K562 (cell line): Measurements from ENCODE around the gene NTSR1. TPM values are rescaled to one million over a fixed set of nuclear protein-coding genes. Genes with fewer than 3 reads are reported as not detected.

Experiments used
- ATAC-seq: fragments of 200-7000 bp; cut with Tn5 transposase; 3 replicates; pipeline ENCODE4 v1.9.1; 2020; ENCODE audit warnings: moderate library complexity
- BruUV-seq: library from RNA; stranded (reverse); fragments of 400-500 nt; replicated peaks from 2 replicates; lab custom pipeline; 2021; lab: Mats Ljungman, UMichigan
- CTCF ChIA-PET: fragments of 300-600 bp; formaldehyde crosslinking; extraction: SDS; loops from one replicate; lab custom pipeline; 2021; ENCODE audit warnings: low intra/inter-chr PET ratio; lab: Yijun Ruan, JAX
- POLR2A ChIA-PET: fragments of 300-600, 350-650 bp; sonication (Branson Sonifier 250); formaldehyde crosslinking; extraction: SDS; loops from one replicate; lab custom pipeline; 2021; ENCODE audit warnings: antibody characterized with exemption, inconsistent platforms; lab: Yijun Ruan, JAX
- DNase-seq, 4 experiments: peaks; one replicate each; pipeline versions ENCODE4 v3.0.0 to v3.0.0-alpha.2; 2011 to 2018; ENCODE audit warnings: low spot score in 3 of 4, mixed read lengths in 3 of 4; ENCODE audit errors: extremely low read depth in 1 of 4
- FAIRE-seq: peaks from 2 replicates; lab custom pipeline; 2011; peaks lifted over from hg19 to GRCh38; lab: Jason Lieb, UNC
- H2AFZ ChIP-seq: 2 replicates; pipeline ENCODE4 v1.6.0; 2011; ENCODE audit warnings: low read depth, low read length, control low read depth, inconsistent platforms
- H3K27ac ChIP-seq: fragments of 200-600 bp; 3 replicates; pipeline ENCODE4 v1.8.0; 2011; ENCODE audit warnings: low read depth, mild to moderate bottlenecking, control low read depth, inconsistent platforms, low read length, moderate library complexity, mixed read lengths; ENCODE audit errors: extremely low read depth
- H3K27me3 ChIP-seq, 2 experiments: fragments of 300-600 bp in 1 of 2; 2 replicates in 1 of 2; 3 replicates in 1 of 2; pipeline versions ENCODE4 v1.6.0 to v1.8.0; 2011; ENCODE audit warnings: inconsistent platforms in 2 of 2, low read length in 2 of 2, mild to moderate bottlenecking in 1 of 2, mixed read lengths in 1 of 2, moderate library complexity in 1 of 2; ENCODE audit not compliant: control insufficient read depth in 2 of 2, insufficient read depth in 2 of 2
- H3K36me3 ChIP-seq: fragments of 300-600 bp; 3 replicates; pipeline ENCODE4 v1.8.0; 2011; ENCODE audit warnings: mild to moderate bottlenecking, low read length, inconsistent platforms; ENCODE audit not compliant: control insufficient read depth, insufficient read depth
- H3K4me1 ChIP-seq, 2 experiments: fragments of 200-600 bp in 1 of 2; replicated peaks in 1 of 2; 2 replicates in 1 of 2; 3 replicates in 1 of 2; pipeline versions ENCODE4 v1.5.1 to v1.8.0; 2011; ENCODE audit warnings: inconsistent platforms in 2 of 2, low read length in 2 of 2, mild to moderate bottlenecking in 1 of 2, mixed read lengths in 1 of 2, moderate library complexity in 1 of 2; ENCODE audit not compliant: control insufficient read depth in 2 of 2, insufficient read depth in 2 of 2
- H3K4me2 ChIP-seq: 2 replicates; pipeline ENCODE4 v1.6.1; 2011; ENCODE audit warnings: low read length, control low read depth, inconsistent platforms, mixed read lengths; ENCODE audit not compliant: insufficient read depth
- H3K4me3 ChIP-seq: fragments of 200-600 bp; sonication (generic), shearing (Covaris generic); 2 replicates; pipeline ENCODE4 v1.5.1; 2016; ENCODE audit warnings: control low read depth, inconsistent platforms
- H3K79me2 ChIP-seq: fragments of 200-600 bp; 3 replicates; pipeline ENCODE4 v1.8.0; 2011; ENCODE audit warnings: low read length, inconsistent platforms; ENCODE audit not compliant: control insufficient read depth, insufficient read depth
- H3K9ac ChIP-seq, 2 experiments: 2 replicates each; pipeline versions ENCODE4 v1.6.0 to v1.6.1; 2011; ENCODE audit warnings: low read depth in 2 of 2, low read length in 2 of 2, control low read depth in 1 of 2, inconsistent platforms in 1 of 2, mild to moderate bottlenecking in 1 of 2, mixed read lengths in 1 of 2; ENCODE audit not compliant: insufficient read depth in 1 of 2
- H3K9me1 ChIP-seq: one replicate; pipeline ENCODE4 v1.6.0; 2011; ENCODE audit warnings: inconsistent platforms, mild to moderate bottlenecking, low read length, moderate library complexity; ENCODE audit not compliant: control insufficient read depth, insufficient read depth
- H3K9me3 ChIP-seq: replicated peaks from 2 replicates; pipeline ENCODE4 v1.5.1; 2011; ENCODE audit warnings: low read depth, low read length, inconsistent platforms; ENCODE audit not compliant: control insufficient read depth, insufficient read depth
- H4K20me1 ChIP-seq: replicated peaks from 2 replicates; pipeline ENCODE4 v1.6.1; 2011; ENCODE audit warnings: low read length, inconsistent platforms, mixed read lengths; ENCODE audit not compliant: control insufficient read depth, insufficient read depth
- ETV6 ChIP-seq, 3 experiments: fragments of 150-350 bp in 1 of 3; sonication (generic) in 1 of 3; formaldehyde crosslinking in 1 of 3; IDR thresholded peaks; 2 replicates each; pipeline versions ENCODE4 v1.6.1 to v1.8.0; 2014 to 2022; ENCODE audit warnings: borderline replicate concordance in 2 of 3, low read depth in 2 of 3, antibody characterized with exemption in 1 of 3, low read length in 1 of 3, mild to moderate bottlenecking in 1 of 3, missing genetic modification reagents in 1 of 3
- MAFK ChIP-seq: IDR thresholded peaks from 2 replicates; pipeline ENCODE4 v1.6.1; 2011; ENCODE audit warnings: low read length, improper control_type of control experiment
- PCBP2 ChIP-seq: fragments of 200-400 bp; formaldehyde crosslinking; IDR thresholded peaks from 2 replicates; pipeline ENCODE4 v1.6.1; 2018; ENCODE audit warnings: low read length, low read depth, mild to moderate bottlenecking, moderate library complexity; ENCODE audit not compliant: poor library complexity, severe bottlenecking
- PRDM10 ChIP-seq: fragments of 450-650 bp; IDR thresholded peaks from 2 replicates; pipeline ENCODE4 v1.6.1; 2018; ENCODE audit not compliant: partially characterized antibody
- STAG1 ChIP-seq: sonication (generic); formaldehyde crosslinking; IDR thresholded peaks from 2 replicates; pipeline ENCODE4 v1.5.0; 2020; ENCODE audit warnings: missing genetic modification reagents, borderline replicate concordance
- THRA ChIP-seq: fragments of 450-650 bp; IDR thresholded peaks from 2 replicates; pipeline ENCODE4 v1.6.1; 2017; ENCODE audit warnings: mild to moderate bottlenecking, moderate library complexity
- ZNF212 ChIP-seq: fragments of 450-650 bp; formaldehyde crosslinking; IDR thresholded peaks from 2 replicates; pipeline ENCODE4 v1.4.0; 2020; ENCODE audit warnings: mild to moderate bottlenecking
- ZNF668 ChIP-seq: fragments of 250-450 bp; sonication (Bioruptor Pico); IDR thresholded peaks from 2 replicates; pipeline ENCODE4 v1.8.0; 2022; ENCODE audit warnings: mild to moderate bottlenecking, inconsistent platforms
- ZNF76 ChIP-seq: fragments of 250-450 bp; sonication (Bioruptor Pico); IDR thresholded peaks from 2 replicates; pipeline ENCODE4 v1.4.0; 2020; ENCODE audit warnings: mild to moderate bottlenecking, moderate library complexity, borderline replicate concordance
- WGBS: fragments of 100-300 bp; shearing (Covaris generic); methylation state at CpG from one replicate; pipeline ENCODE4 v1.1.6; 2016; ENCODE audit warnings: low coverage, mixed read lengths; ENCODE audit not compliant: insufficient coverage; ENCODE audit errors: missing lambda C conversion rate; 5-methylcytosine and 5-hydroxymethylcytosine counted together
- in situ Hi-C: fragments of 300-500 bp; cut with MboI; formaldehyde crosslinking; loops from 4 replicates; pipeline ENCODE4 v1.15.0; 2018; ENCODE audit warnings: inconsistent platforms, mixed read lengths
- intact Hi-C: fragments of 100-400 bp; cut with micrococcal nuclease; formaldehyde crosslinking; loops from 2 replicates; pipeline ENCODE4 v1.14.2; 2022
- polyA plus RNA-seq, 8 experiments: library from polyadenylated mRNA; depleted of rRNA in 4 of 8; stranded (reverse) in 5 of 8; unstranded in 3 of 8; fragments of >200 nt; fragmentation: Nextera tagmentation in 2 of 8; fragmentation: Illumina TruSeq in 1 of 8; extraction: Ambion mirVana in 2 of 8; extraction: Trizol in 1 of 8; gene quantifications; 2 replicates each; pipeline versions ENCODE4 v1.2.1 to v1.2.3, GENCODE V29; 2011 to 2014; ENCODE audit warnings: inconsistent platforms in 1 of 8, missing spikeins in 1 of 8
- total RNA-seq, 7 experiments: library from RNA; depleted of rRNA in 6 of 7; stranded (reverse); fragments of >200 nt in 6 of 7; fragmentation: Illumina TruSeq in 2 of 7; extraction: Trizol in 2 of 7; gene quantifications; 2 replicates each; pipeline versions ENCODE4 v1.2.1 to v1.2.3, GENCODE V29; 2011 to 2021; ENCODE audit warnings: low replicate concordance in 1 of 7

The NTSR1 gene
- total and polyA plus RNA-seq, 9 of the 15 experiments (the other 6 are each of a cell fraction or from before 2014, with no cell fraction given) = 0.04 to 0.40 (median 0.13) TPM; not detected in 3

GRCh38 chr20:62701161-62702012 lies 7.2 kb upstream of the NTSR1 start:
- FAIRE-seq = no peak

GRCh38 chr20:62702013-62702300 lies 6.7 kb upstream of the NTSR1 start:
- FAIRE-seq (no peak), DNase-seq (no peak), ATAC-seq (no peak)
- H3K27me3 ChIP-seq = peaks cover 55 to 98% of the 10 kb centered on the region in 2 experiments
- peaks cover 0 to 23% of the 10 kb centered on the region in 2 experiments; a peak in 4 of 5 replicates for H3K4me1 ChIP-seq
- no peaks in the 10 kb centered on the region for H3K9me3 ChIP-seq
- no peaks in the 10 kb centered on the region for H3K36me3 ChIP-seq
- H4K20me1 ChIP-seq = peaks cover 14% of the 10 kb centered on the region; the same call in 1 of the 2 replicates
- BruUV-seq = no TSS peak
- ChIA-PET POLR2A (interaction anchor here (0.6 kb wide), 2 partner anchors 10 to 64 kb away, joined by 3 to 4 read pairs; no protein-coding TSS in a partner anchor), CTCF (no interaction called here)
- in situ Hi-C loops = no loop called here
- no peak overlapping the region for H3K4me2 ChIP-seq
- WGBS = 1% methylated on average over 11 of the region's 11 CpGs
- no peak overlapping the region for H2AFZ ChIP-seq
- no peak overlapping the region for H3K9ac ChIP-seq
- no peaks in the 10 kb centered on the region for H3K9me1 ChIP-seq
- H3K79me2 ChIP-seq = no peaks in the 10 kb centered on the region
- H3K27ac ChIP-seq = no peak overlapping the region
- no peak overlapping the region for H3K4me3 ChIP-seq
- intact Hi-C loops = no loop called here
- TF ChIP-seq PRDM10 = no peak
- no peak for TF ChIP-seq THRA
- TF ChIP-seq MAFK = no peak
- TF ChIP-seq ZNF668 (CRISPR knock-in tag) = no peak
- no peak for TF ChIP-seq ZNF212 (CRISPR knock-in tag)
- TF ChIP-seq PCBP2 = no peak
- TF ChIP-seq STAG1 = no peak

More at GRCh38 chr20:62701161-62702012, 7.2 kb upstream of the NTSR1 start:
- POLR2A ChIA-PET = interaction anchor here (0.6 kb wide), 2 partner anchors 11 to 64 kb away, joined by 3 to 4 read pairs; no protein-coding TSS in a partner anchor
- Histone ChIP-seq H3K4me1 (peaks cover 0 to 23% of the 10 kb centered on the region in 2 experiments; a peak in 4 of 5 replicates), H3K9me3 (no peaks in the 10 kb centered on the region), H3K9ac (no peak overlapping the region), H3K36me3 (no peaks in the 10 kb centered on the region), H3K27ac (no peak overlapping the region), H3K4me3 (no peak overlapping the region), H4K20me1 (peaks cover 15% of the 10 kb centered on the region; the same call in 1 of the 2 replicates), H3K79me2 (no peaks in the 10 kb centered on the region), H3K9me1 (no peaks in the 10 kb centered on the region), H3K27me3 (peaks cover 54 to 95% of the 10 kb centered on the region in 2 experiments), H2AFZ (no peak overlapping the region), H3K4me2 (no peak overlapping the region)
- in situ Hi-C loops (no loop called here), intact Hi-C loops (no loop called here)
- TF ChIP-seq ZNF76 (no peak), ETV6 (IDR thresholded peaks at IDR 0.05; ENCODE audit: borderline replicate concordance in 1 of 2, low read depth in 2 of 2, low read length in 1 of 2) (no peak), ETV6 (CRISPR knock-in tag; IDR thresholded peaks at IDR 0.05; ENCODE audit: borderline replicate concordance) (no peak)
- under 1% methylated on average over 19 of the region's 24 CpGs for WGBS
- no TSS peak for BruUV-seq
- ATAC-seq (no peak), DNase-seq (no peak)
- CTCF ChIA-PET = no interaction called here
